KOPT-K1 (cell line): Measurements from ENCODE around the gene GBA2.

ENCODE experiments used
- H3K27ac ChIP-seq: fragments of 200-600 bp; sonication (generic); 2 replicates; pipeline ENCODE4 v1.5.1; 2016; ENCODE audit warnings: antibody characterized with exemption, mild to moderate bottlenecking, low read depth, low read length; ENCODE audit not compliant: poor library complexity, severe bottlenecking
- H3K36me3 ChIP-seq: fragments of 200-600 bp; sonication (generic); 2 replicates; pipeline ENCODE4 v1.5.1; 2017; ENCODE audit warnings: antibody characterized with exemption, mild to moderate bottlenecking, low read length, moderate library complexity; ENCODE audit not compliant: insufficient read depth
- H3K9me3 ChIP-seq: fragments of 200-600 bp; sonication (generic); 2 replicates; pipeline ENCODE4 v1.5.1; 2017; ENCODE audit warnings: antibody characterized with exemption, low read length, mild to moderate bottlenecking; ENCODE audit not compliant: insufficient read depth, poor library complexity, severe bottlenecking

Gene GBA2

GRCh38 chr9:35755071-35755470 lies 6.0 kb upstream of the GBA2 start:
- Histone ChIP-seq H3K27ac (no peak overlapping the region), H3K36me3 (peaks cover 13% of the 10 kb centered on the region; the same call in 1 of the 2 replicates), H3K9me3 (no peaks in the 10 kb centered on the region)

GRCh38 chr9:35754264-35754663 lies 5.2 kb upstream of the GBA2 start, which contains the start of gene MSMP:
Gene MSMP, minus strand, starts transcription at chr9:35754276. Its CDS starts 147 bp downstream, at chr9:35754129.
- Histone ChIP-seq H3K27ac (no peak within 1 kb of the TSS), H3K9me3 (no peaks in the 10 kb centered on the region), H3K36me3 (peaks cover 13% of the 10 kb centered on the region; the same call in 1 of the 2 replicates)

- Histone ChIP-seq H3K9me3 (no peaks in the 10 kb centered on the region), H3K27ac (no peak overlapping the region), H3K36me3 (peaks cover 13% of the 10 kb centered on the region; the same call in 1 of the 2 replicates)
Measured at GRCh38 chr9:35753466-35753865, 4.4 kb upstream of the GBA2 start.

- peaks cover 13% of the 10 kb centered on the region; the same call in 1 of the 2 replicates for H3K36me3 ChIP-seq
- H3K9me3 ChIP-seq, result no peaks in the 10 kb centered on the region
- H3K27ac ChIP-seq, result no peak overlapping the region
Measured at GRCh38 chr9:35750256-35750531, 1.2 kb upstream of the GBA2 start.

GRCh38 chr9:35749515-35750255 lies 657 bp upstream of the GBA2 start:
- H3K9me3 ChIP-seq, result no peaks in the 10 kb centered on the region
- H3K36me3 ChIP-seq, result peaks cover 15% of the 10 kb centered on the region; the same call in 1 of the 2 replicates
- peak overlapping the region; percentile 59 for H3K27ac ChIP-seq

- H3K9me3 ChIP-seq, result no peaks in the 10 kb centered on the region
- H3K36me3 ChIP-seq, result peaks cover 28% of the 10 kb centered on the region
- H3K27ac ChIP-seq, result peak overlapping the region; percentile 59
Measured at GRCh38 chr9:35748242-35748857, 678 bp downstream of the GBA2 start.

GRCh38 chr9:35746583-35746982 lies 2.4 kb downstream of the GBA2 start:
- Histone ChIP-seq H3K36me3 (peaks cover 23% of the 10 kb centered on the region), H3K9me3 (no peaks in the 10 kb centered on the region)

GRCh38 chr9:35745569-35745968 lies 3.5 kb downstream of the GBA2 start:
- Histone ChIP-seq H3K27ac (no peak overlapping the region), H3K9me3 (no peaks in the 10 kb centered on the region), H3K36me3 (peaks cover 28% of the 10 kb centered on the region)

More at GRCh38 chr9:35746583-35746982, 2.4 kb downstream of the GBA2 start:
- no peak overlapping the region for H3K27ac ChIP-seq

GRCh38 chr9:35743880-35744518 lies 5.0 kb downstream of the GBA2 start:
- Histone ChIP-seq H3K36me3 (peaks cover 44% of the 10 kb centered on the region), H3K27ac (no peak overlapping the region), H3K9me3 (no peaks in the 10 kb centered on the region)

- no peak overlapping the region for H3K27ac ChIP-seq
- H3K36me3 ChIP-seq, result peaks cover 49% of the 10 kb centered on the region
- no peaks in the 10 kb centered on the region for H3K9me3 ChIP-seq
Measured at GRCh38 chr9:35743452-35743851, 5.6 kb downstream of the GBA2 start.

- H3K36me3 ChIP-seq, result peaks cover 66% of the 10 kb centered on the region
Measured at GRCh38 chr9:35741740-35742139, 7.3 kb downstream of the GBA2 start.

GRCh38 chr9:35740243-35740642 lies 8.8 kb downstream of the GBA2 start:
- Histone ChIP-seq H3K9me3 (no peaks in the 10 kb centered on the region), H3K27ac (no peak overlapping the region), H3K36me3 (peaks cover 81% of the 10 kb centered on the region)

More at GRCh38 chr9:35741740-35742139, 7.3 kb downstream of the GBA2 start:
- H3K9me3 ChIP-seq, result no peaks in the 10 kb centered on the region
- H3K27ac ChIP-seq, result no peak overlapping the region

GRCh38 chr9:35738924-35739323 lies 10.1 kb downstream of the GBA2 start:
- no peak overlapping the region for H3K27ac ChIP-seq
- no peaks in the 10 kb centered on the region for H3K9me3 ChIP-seq
- peaks cover 74% of the 10 kb centered on the region for H3K36me3 ChIP-seq

GRCh38 chr9:35738186-35738585 lies 10.8 kb downstream of the GBA2 start:
- H3K27ac ChIP-seq, result no peak overlapping the region
- H3K9me3 ChIP-seq, result no peaks in the 10 kb centered on the region
- peaks cover 66% of the 10 kb centered on the region for H3K36me3 ChIP-seq

GRCh38 chr9:35737143-35737542 lies 11.9 kb downstream of the GBA2 start:
- Histone ChIP-seq H3K27ac (no peak overlapping the region), H3K36me3 (peaks cover 60% of the 10 kb centered on the region), H3K9me3 (no peaks in the 10 kb centered on the region)
